ENCODE results near the gene TJAP1. TPM values are rescaled to one million over a fixed set of nuclear protein-coding genes. Genes with fewer than 3 reads are reported as not detected.

Gene TJAP1
- polyA plus RNA-seq, 1 donor from 2014 or later = 11.4 TPM

DNA sequence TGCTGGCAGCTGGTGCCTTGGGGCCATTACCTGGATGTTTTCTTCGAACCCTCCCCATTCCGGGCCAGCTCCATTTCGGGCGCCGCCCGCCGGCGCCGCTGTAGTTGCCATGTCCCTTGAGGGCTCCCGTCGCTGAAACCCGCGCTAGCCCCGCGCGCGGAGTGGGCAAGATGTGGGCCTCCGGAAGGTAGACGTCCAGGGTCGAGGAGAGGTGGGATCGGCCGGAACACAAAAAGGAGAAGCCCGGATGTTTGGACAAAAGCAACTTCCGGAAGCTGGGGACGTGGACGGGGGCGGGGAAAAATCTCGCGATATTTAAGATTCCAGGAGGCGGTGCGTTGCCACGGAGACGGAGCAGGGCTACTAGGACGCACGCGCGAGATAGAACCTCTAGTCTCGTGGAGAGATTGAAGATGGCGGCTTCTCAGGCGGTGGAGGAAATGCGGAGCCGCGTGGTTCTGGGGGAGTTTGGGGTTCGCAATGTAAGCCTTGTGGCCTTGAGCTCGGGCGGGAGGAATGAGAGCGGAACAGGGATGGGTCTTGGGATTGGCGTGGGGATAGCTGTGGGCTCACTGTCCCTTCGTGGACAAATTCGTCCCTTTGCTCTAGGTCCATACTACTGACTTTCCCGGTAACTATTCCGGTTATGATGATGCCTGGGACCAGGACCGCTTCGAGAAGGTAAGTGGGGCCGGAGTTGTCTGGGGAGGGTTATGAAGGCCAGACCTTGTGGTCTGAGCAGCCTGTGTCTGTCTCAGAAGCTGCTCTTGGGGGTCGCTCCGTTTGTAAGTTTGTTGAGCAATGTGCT lies 39.5 kb downstream of the TJAP1 start, which contains the start of the genes POLR1C and YIPF3:
Gene POLR1C, plus strand, starts transcription at position 393 of the 808 bp plus-strand sequence. Its CDS starts 21 bp downstream, at position 414.
Gene YIPF3, minus strand, starts transcription at position 230 of the 808 bp plus-strand sequence. Its CDS starts 119 bp downstream, at position 111.
- Histone ChIP-seq H3K27ac (ENCODE audit: low read length) (peak within 1 kb of the TSS; percentile 95), H3K36me3 (ENCODE audit: insufficient read depth, low read length) (no peaks in the 10 kb centered on the region), H3K4me2 (ENCODE audit: low read length) (peak within 1 kb of the TSS; percentile 87), H4K20me1 (ENCODE audit: insufficient read depth) (no peaks in the 10 kb centered on the region), H3K9me2 (ENCODE audit: insufficient read depth, low read length) (no peaks in the 10 kb centered on the region), H3K79me2 (replicated peaks; ENCODE audit: insufficient read depth, low read length) (peaks cover 44% of the 10 kb centered on the region), H3F3A (ENCODE audit: insufficient read depth, low read length, poor library complexity, severe bottlenecking) (no peaks in the 10 kb centered on the region), H2AFZ (ENCODE audit: low read depth, low read length) (peak within 1 kb of the TSS; percentile 81), H3K9ac (ENCODE audit: low read length) (peak within 1 kb of the TSS; percentile 99), H3K27me3 (ENCODE audit: insufficient read depth, low read depth, low read length) (no peaks in the 10 kb centered on the region), H3K4me3 (ENCODE audit: low read length) (peak within 1 kb of the TSS; percentile 99), H3K9me3 (ENCODE audit: low read length) (no peaks in the 10 kb centered on the region)
- TF ChIP-seq POLR2AphosphoS5 (IDR thresholded peaks at IDR 0.05) = peak; percentile 96
- peak; percentile 48 for TF ChIP-seq EP300 (conservative IDR thresholded peaks at IDR 0.05; ENCODE audit: poor library complexity, severe bottlenecking)
- TF ChIP-seq MXI1 (conservative IDR thresholded peaks at IDR 0.05; ENCODE audit: poor library complexity, severe bottlenecking) = peak; percentile 99
- peak; percentile 89 for TF ChIP-seq TAF1 (IDR thresholded peaks at IDR 0.05; ENCODE audit: low read depth)
- TF ChIP-seq, protein P1, sequence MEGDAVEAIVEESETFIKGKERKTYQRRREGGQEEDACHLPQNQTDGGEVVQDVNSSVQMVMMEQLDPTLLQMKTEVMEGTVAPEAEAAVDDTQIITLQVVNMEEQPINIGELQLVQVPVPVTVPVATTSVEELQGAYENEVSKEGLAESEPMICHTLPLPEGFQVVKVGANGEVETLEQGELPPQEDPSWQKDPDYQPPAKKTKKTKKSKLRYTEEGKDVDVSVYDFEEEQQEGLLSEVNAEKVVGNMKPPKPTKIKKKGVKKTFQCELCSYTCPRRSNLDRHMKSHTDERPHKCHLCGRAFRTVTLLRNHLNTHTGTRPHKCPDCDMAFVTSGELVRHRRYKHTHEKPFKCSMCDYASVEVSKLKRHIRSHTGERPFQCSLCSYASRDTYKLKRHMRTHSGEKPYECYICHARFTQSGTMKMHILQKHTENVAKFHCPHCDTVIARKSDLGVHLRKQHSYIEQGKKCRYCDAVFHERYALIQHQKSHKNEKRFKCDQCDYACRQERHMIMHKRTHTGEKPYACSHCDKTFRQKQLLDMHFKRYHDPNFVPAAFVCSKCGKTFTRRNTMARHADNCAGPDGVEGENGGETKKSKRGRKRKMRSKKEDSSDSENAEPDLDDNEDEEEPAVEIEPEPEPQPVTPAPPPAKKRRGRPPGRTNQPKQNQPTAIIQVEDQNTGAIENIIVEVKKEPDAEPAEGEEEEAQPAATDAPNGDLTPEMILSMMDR (IDR thresholded peaks at IDR 0.05; ENCODE audit: poor library complexity, severe bottlenecking) = no peak
- no peak for TF ChIP-seq EZH2 (IDR thresholded peaks at IDR 0.05; ENCODE audit: borderline replicate concordance, insufficient read depth, low read length, poor library complexity, severe bottlenecking)
- TF ChIP-seq, protein P2, sequence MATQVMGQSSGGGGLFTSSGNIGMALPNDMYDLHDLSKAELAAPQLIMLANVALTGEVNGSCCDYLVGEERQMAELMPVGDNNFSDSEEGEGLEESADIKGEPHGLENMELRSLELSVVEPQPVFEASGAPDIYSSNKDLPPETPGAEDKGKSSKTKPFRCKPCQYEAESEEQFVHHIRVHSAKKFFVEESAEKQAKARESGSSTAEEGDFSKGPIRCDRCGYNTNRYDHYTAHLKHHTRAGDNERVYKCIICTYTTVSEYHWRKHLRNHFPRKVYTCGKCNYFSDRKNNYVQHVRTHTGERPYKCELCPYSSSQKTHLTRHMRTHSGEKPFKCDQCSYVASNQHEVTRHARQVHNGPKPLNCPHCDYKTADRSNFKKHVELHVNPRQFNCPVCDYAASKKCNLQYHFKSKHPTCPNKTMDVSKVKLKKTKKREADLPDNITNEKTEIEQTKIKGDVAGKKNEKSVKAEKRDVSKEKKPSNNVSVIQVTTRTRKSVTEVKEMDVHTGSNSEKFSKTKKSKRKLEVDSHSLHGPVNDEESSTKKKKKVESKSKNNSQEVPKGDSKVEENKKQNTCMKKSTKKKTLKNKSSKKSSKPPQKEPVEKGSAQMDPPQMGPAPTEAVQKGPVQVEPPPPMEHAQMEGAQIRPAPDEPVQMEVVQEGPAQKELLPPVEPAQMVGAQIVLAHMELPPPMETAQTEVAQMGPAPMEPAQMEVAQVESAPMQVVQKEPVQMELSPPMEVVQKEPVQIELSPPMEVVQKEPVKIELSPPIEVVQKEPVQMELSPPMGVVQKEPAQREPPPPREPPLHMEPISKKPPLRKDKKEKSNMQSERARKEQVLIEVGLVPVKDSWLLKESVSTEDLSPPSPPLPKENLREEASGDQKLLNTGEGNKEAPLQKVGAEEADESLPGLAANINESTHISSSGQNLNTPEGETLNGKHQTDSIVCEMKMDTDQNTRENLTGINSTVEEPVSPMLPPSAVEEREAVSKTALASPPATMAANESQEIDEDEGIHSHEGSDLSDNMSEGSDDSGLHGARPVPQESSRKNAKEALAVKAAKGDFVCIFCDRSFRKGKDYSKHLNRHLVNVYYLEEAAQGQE (IDR thresholded peaks at IDR 0.05; ENCODE audit: borderline replicate concordance) = peak; percentile 93

DNA sequence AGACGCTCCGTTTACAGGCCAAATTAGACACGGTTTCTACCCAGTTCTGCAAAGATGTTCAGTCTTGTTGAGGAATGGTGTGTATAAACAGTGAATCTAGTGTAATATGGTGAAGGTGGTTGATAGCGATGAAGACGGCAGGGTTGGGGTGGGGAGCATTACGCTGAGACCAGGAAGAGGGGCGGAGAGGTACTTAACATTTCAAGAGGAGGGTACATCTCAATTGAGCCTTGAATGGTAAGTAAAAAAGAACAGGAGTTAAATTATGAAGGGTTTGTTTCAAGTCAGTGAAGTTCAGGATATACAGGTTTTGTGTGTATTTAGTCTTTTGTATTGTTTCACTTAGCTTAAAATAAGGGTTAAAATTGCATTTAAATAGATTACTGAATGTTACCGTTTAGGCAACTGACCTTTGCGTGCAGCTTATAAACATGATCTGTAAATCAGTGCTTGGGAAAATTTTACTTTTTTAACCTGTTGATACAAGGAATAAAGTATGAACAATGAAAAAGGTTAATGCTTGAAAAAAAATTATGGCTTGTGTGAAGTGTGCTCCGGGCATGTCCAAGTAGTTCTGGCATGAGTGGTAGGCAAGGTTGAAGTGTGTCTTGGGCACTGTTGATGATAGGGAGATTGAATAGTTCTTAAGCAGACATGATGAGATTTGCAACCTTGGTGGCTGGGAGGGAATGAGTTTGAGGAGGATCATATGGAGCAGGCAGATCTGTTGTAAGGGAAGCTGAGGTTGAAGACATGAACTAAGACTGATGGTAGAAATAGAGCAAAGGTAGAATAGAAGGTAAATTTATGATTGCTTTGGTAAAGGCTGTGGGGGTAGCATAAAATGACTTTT lies 40.4 kb downstream of the TJAP1 start:
- H3K4me2 ChIP-seq (ENCODE audit: low read length) = peak overlapping the region; percentile 87

More for the DNA sequence above, 40.4 kb downstream of the TJAP1 start:
- peak overlapping the region; percentile 95 for H3K27ac ChIP-seq (ENCODE audit: low read length)
- no peaks in the 10 kb centered on the region for H3F3A ChIP-seq (ENCODE audit: insufficient read depth, low read length, poor library complexity, severe bottlenecking)
- peak overlapping the region; percentile 99 for H3K9ac ChIP-seq (ENCODE audit: low read length)
- no peaks in the 10 kb centered on the region for H4K20me1 ChIP-seq (ENCODE audit: insufficient read depth)
- H3K9me3 ChIP-seq (ENCODE audit: low read length) = no peaks in the 10 kb centered on the region
- peak overlapping the region; percentile 99 for H3K4me3 ChIP-seq (ENCODE audit: low read length)
- H3K36me3 ChIP-seq (ENCODE audit: insufficient read depth, low read length) = no peaks in the 10 kb centered on the region
- peaks cover 44% of the 10 kb centered on the region for H3K79me2 ChIP-seq (replicated peaks; ENCODE audit: insufficient read depth, low read length)
- H3K27me3 ChIP-seq (ENCODE audit: insufficient read depth, low read depth, low read length) = no peaks in the 10 kb centered on the region
- no peaks in the 10 kb centered on the region for H3K9me2 ChIP-seq (ENCODE audit: insufficient read depth, low read length)
- H2AFZ ChIP-seq (ENCODE audit: low read depth, low read length) = peak overlapping the region; percentile 47
- no peak for TF ChIP-seq EP300 (conservative IDR thresholded peaks at IDR 0.05; ENCODE audit: poor library complexity, severe bottlenecking)
- TF ChIP-seq SMC3 (conservative IDR thresholded peaks at IDR 0.05; ENCODE audit: poor library complexity) = no peak
- TF ChIP-seq POLR2AphosphoS5 (IDR thresholded peaks at IDR 0.05) = no peak
- no peak for TF ChIP-seq TAF1 (IDR thresholded peaks at IDR 0.05; ENCODE audit: low read depth)
- TF ChIP-seq, protein P1 (IDR thresholded peaks at IDR 0.05; ENCODE audit: poor library complexity, severe bottlenecking) = no peak
- TF ChIP-seq, protein P2 (IDR thresholded peaks at IDR 0.05; ENCODE audit: borderline replicate concordance) = no peak
- no peak for TF ChIP-seq EZH2 (IDR thresholded peaks at IDR 0.05; ENCODE audit: borderline replicate concordance, insufficient read depth, low read length, poor library complexity, severe bottlenecking)
- no peak for TF ChIP-seq RAD21 (conservative IDR thresholded peaks at IDR 0.05)
- no peak for TF ChIP-seq MXI1 (conservative IDR thresholded peaks at IDR 0.05; ENCODE audit: poor library complexity, severe bottlenecking)
